SK-N-MC (cell line): ENCODE data around the gene PTK7.

Experiments used
- EZH2 ChIP-seq: fragments of 200-600 bp; sonication (generic); IDR thresholded peaks from one replicate; pipeline ENCODE4 v1.6.1; 2017; ENCODE audit warnings: antibody characterized with exemption
- FOXP2 ChIP-seq: optimal IDR thresholded peaks from 2 replicates; pipeline ENCODE3; 2011; ENCODE audit warnings: mild to moderate bottlenecking, moderate library complexity; ENCODE audit not compliant: insufficient read depth; ENCODE audit errors: extremely low read length, control extremely low read depth
- POLR2AphosphoS5 ChIP-seq: IDR thresholded peaks from 2 replicates; pipeline ENCODE4 v1.6.1; 2012; ENCODE audit warnings: mild to moderate bottlenecking, low read depth, low read length, borderline replicate concordance

GRCh38 chr6:43127877-43128276 lies 51.8 kb downstream of the PTK7 start:
- TF ChIP-seq POLR2AphosphoS5, result no peak
- no peak for TF ChIP-seq EZH2
- no peak for TF ChIP-seq FOXP2
